ENCODE results near the gene RIPOR1.

Gene RIPOR1

GRCh38 chr16:67543582-67543981, 15.0 kb downstream of the RIPOR1 start:
- Histone ChIP-seq H3K4me3 (ENCODE audit: low read depth in 1 of 2, low read length in 1 of 2) (no peak overlapping the region), H3K4me1 (ENCODE audit: control insufficient read depth in 1 of 2, insufficient read depth in 1 of 2, low read depth in 1 of 2, low read length in 1 of 2) (peaks cover 27% of the 10 kb centered on the region in 2 experiments), H3K27ac (no peak overlapping the region), H3K36me3 (peaks cover 94% of the 10 kb centered on the region), H3K27me3 (peaks cover 9% of the 10 kb centered on the region), H3K9me3 (no peaks in the 10 kb centered on the region)
- TF ChIP-seq CTCF (IDR thresholded peaks at IDR 0.05), result no peak

- Histone ChIP-seq H3K27me3 (peaks cover under 1% of the 10 kb centered on the region), H3K27ac (no peak overlapping the region), H3K36me3 (peaks cover 86% of the 10 kb centered on the region), H3K9me3 (no peaks in the 10 kb centered on the region), H3K4me3 (ENCODE audit: low read depth in 1 of 2, low read length in 1 of 2) (no peak overlapping the region), H3K4me1 (ENCODE audit: control insufficient read depth in 1 of 2, insufficient read depth in 1 of 2, low read depth in 1 of 2, low read length in 1 of 2) (peaks cover 19 to 21% of the 10 kb centered on the region in 2 experiments)
- no peak for TF ChIP-seq CTCF (IDR thresholded peaks at IDR 0.05)
Measured at GRCh38 chr16:67544329-67544841, 15.8 kb downstream of the RIPOR1 start.

- Histone ChIP-seq H3K4me3 (ENCODE audit: low read depth in 1 of 2, low read length in 1 of 2) (no peak overlapping the region), H3K27ac (no peak overlapping the region), H3K4me1 (ENCODE audit: control insufficient read depth in 1 of 2, insufficient read depth in 1 of 2, low read depth in 1 of 2, low read length in 1 of 2) (peaks cover 19 to 21% of the 10 kb centered on the region in 2 experiments), H3K36me3 (peaks cover 80% of the 10 kb centered on the region), H3K9me3 (no peaks in the 10 kb centered on the region), H3K27me3 (no peaks in the 10 kb centered on the region)
- no peak for TF ChIP-seq CTCF (IDR thresholded peaks at IDR 0.05)
Measured at GRCh38 chr16:67544844-67545664, 16.4 kb downstream of the RIPOR1 start.

- Histone ChIP-seq H3K4me1 (ENCODE audit: control insufficient read depth in 1 of 2, insufficient read depth in 1 of 2, low read depth in 1 of 2, low read length in 1 of 2) (peaks cover 19 to 21% of the 10 kb centered on the region in 2 experiments), H3K36me3 (peaks cover 74% of the 10 kb centered on the region), H3K27ac (no peak overlapping the region), H3K9me3 (no peaks in the 10 kb centered on the region), H3K4me3 (ENCODE audit: low read depth in 1 of 2, low read length in 1 of 2) (no peak overlapping the region), H3K27me3 (no peaks in the 10 kb centered on the region)
- TF ChIP-seq CTCF (IDR thresholded peaks at IDR 0.05), result no peak
Measured at GRCh38 chr16:67545665-67546024, 17.0 kb downstream of the RIPOR1 start.

GRCh38 chr16:67546091-67546501, 17.5 kb downstream of the RIPOR1 start:
- Histone ChIP-seq H3K27ac (peak overlapping the region; percentile 70), H3K27me3 (no peaks in the 10 kb centered on the region), H3K9me3 (no peaks in the 10 kb centered on the region), H3K4me1 (ENCODE audit: control insufficient read depth in 1 of 2, insufficient read depth in 1 of 2, low read depth in 1 of 2, low read length in 1 of 2) (peaks cover 19 to 21% of the 10 kb centered on the region in 2 experiments), H3K36me3 (peaks cover 69% of the 10 kb centered on the region), H3K4me3 (ENCODE audit: low read depth in 1 of 2, low read length in 1 of 2) (no peak overlapping the region)
- TF ChIP-seq CTCF (IDR thresholded peaks at IDR 0.05), result no peak
